GM12878 (cell line): Measurements from ENCODE around the gene PHACTR1. TPM values are rescaled to one million over a fixed set of nuclear protein-coding genes. Genes with fewer than 3 reads are reported as not detected.

Experiments
- ATAC-seq: fragments of 200-7000 bp; cut with Tn5 transposase; 3 replicates; pipeline ENCODE4 v1.9.1; 2020; ENCODE audit warnings: mild to moderate bottlenecking, moderate library complexity
- BruUV-seq: library from RNA; stranded (reverse); fragments of 400-500 nt; replicated peaks from 2 replicates; lab custom pipeline; 2021; lab: Mats Ljungman, UMichigan
- CTCF ChIA-PET: fragments of 300-600 bp; sonication (Branson Sonifier 250); formaldehyde crosslinking; extraction: SDS; loops from one replicate; lab custom pipeline; 2021; ENCODE audit warnings: inconsistent platforms; lab: Yijun Ruan, JAX
- POLR2A ChIA-PET: fragments of 350-600 bp; formaldehyde crosslinking; extraction: SDS; loops from one replicate; lab custom pipeline; 2021; ENCODE audit warnings: inconsistent platforms; lab: Charles Lee
- RAD21 ChIA-PET: fragments of 300-600 bp; sonication (Branson Sonifier 250); formaldehyde crosslinking; loops from one replicate; lab custom pipeline; 2023; ENCODE audit warnings: antibody characterized with exemption; ENCODE audit not compliant: unreplicated experiment; lab: Charles Lee
- SMC1A ChIA-PET: fragments of 300-600 bp; sonication (Branson Sonifier 250); formaldehyde crosslinking; loops from one replicate; lab custom pipeline; 2023; ENCODE audit not compliant: unreplicated experiment, uncharacterized antibody; lab: Charles Lee
- DNase-seq: peaks from one replicate; pipeline ENCODE4 v3.0.0-alpha.2; 2011; ENCODE audit warnings: low read depth, low spot score
- FAIRE-seq: peaks from 3 replicates; lab custom pipeline; 2011; peaks lifted over from hg19 to GRCh38; lab: Jason Lieb, UNC
- H2AFZ ChIP-seq: 2 replicates; pipeline ENCODE4 v1.6.0; 2011; ENCODE audit warnings: low read depth, low read length, control low read depth; ENCODE audit not compliant: control insufficient read depth
- H3K27ac ChIP-seq: 2 replicates; pipeline ENCODE4 v1.5.1; 2011; ENCODE audit warnings: control low read depth; ENCODE audit not compliant: control insufficient read depth, insufficient read depth
- H3K27me3 ChIP-seq, 2 experiments: replicated peaks in 1 of 2; 2 replicates each; pipeline versions ENCODE4 v1.6.0 to v1.6.1; 2011; ENCODE audit warnings: low read length in 1 of 2; ENCODE audit not compliant: control insufficient read depth in 2 of 2, insufficient read depth in 2 of 2
- H3K36me3 ChIP-seq, 2 experiments: 2 replicates each; pipeline ENCODE4 v1.5.1; 2011; ENCODE audit warnings: low read length in 1 of 2; ENCODE audit not compliant: control insufficient read depth in 2 of 2, insufficient read depth in 2 of 2
- H3K4me1 ChIP-seq: 2 replicates; pipeline ENCODE4 v1.6.1; 2011; ENCODE audit warnings: mild to moderate bottlenecking, low read length, moderate library complexity, mixed read lengths; ENCODE audit not compliant: control insufficient read depth, insufficient read depth
- H3K4me2 ChIP-seq: 2 replicates; pipeline ENCODE4 v1.6.0; 2011; ENCODE audit warnings: control low read depth; ENCODE audit not compliant: control insufficient read depth, insufficient read depth
- H3K4me3 ChIP-seq: fragments of 200-600 bp; sonication (generic); 2 replicates; pipeline ENCODE4 v1.5.1; 2016
- H3K79me2 ChIP-seq: 2 replicates; pipeline ENCODE4 v1.6.0; 2011; ENCODE audit warnings: low read length; ENCODE audit not compliant: control insufficient read depth, insufficient read depth
- H3K9ac ChIP-seq: 2 replicates; pipeline ENCODE4 v1.8.0; 2011; ENCODE audit warnings: low read length, control low read depth, mixed read lengths; ENCODE audit not compliant: control insufficient read depth, insufficient read depth
- H3K9me3 ChIP-seq: replicated peaks from 3 replicates; pipeline ENCODE4 v1.5.1; 2011; ENCODE audit warnings: mild to moderate bottlenecking, low read length; ENCODE audit not compliant: control insufficient read depth, insufficient read depth
- H4K20me1 ChIP-seq: 2 replicates; pipeline ENCODE4 v1.6.0; 2011; ENCODE audit not compliant: control insufficient read depth, insufficient read depth
- BMI1 ChIP-seq: fragments of 450-650 bp; IDR thresholded peaks from 2 replicates; pipeline ENCODE4 v1.6.1; 2016; ENCODE audit warnings: mild to moderate bottlenecking, moderate library complexity, borderline replicate concordance
- CBX3 ChIP-seq: fragments of 200-600 bp; sonication (generic); IDR thresholded peaks from 2 replicates; pipeline ENCODE4 v1.6.1; 2016; ENCODE audit warnings: low read depth, borderline replicate concordance
- CREM ChIP-seq: IDR thresholded peaks from 2 replicates; pipeline ENCODE4 v1.6.1; 2014; ENCODE audit warnings: antibody characterized with exemption, low read depth
- HCFC1 ChIP-seq: fragments of 150-350 bp; IDR thresholded peaks from 2 replicates; pipeline ENCODE4 v1.6.1; 2014; ENCODE audit warnings: low read length
- HDAC2 ChIP-seq: fragments of 200-600 bp; sonication (generic); IDR thresholded peaks from 2 replicates; pipeline ENCODE4 v1.6.1; 2017
- JUNB ChIP-seq: IDR thresholded peaks from 2 replicates; pipeline ENCODE4 v1.6.1; 2016; ENCODE audit warnings: antibody characterized with exemption, mild to moderate bottlenecking
- MYB ChIP-seq: fragments of 150-350 bp; IDR thresholded peaks from 2 replicates; pipeline ENCODE4 v1.6.1; 2014; ENCODE audit warnings: mild to moderate bottlenecking, low read depth, low read length, borderline replicate concordance
- NFIC ChIP-seq: IDR thresholded peaks from 2 replicates; pipeline ENCODE4 v1.6.1; 2012; ENCODE audit warnings: low read depth, mild to moderate bottlenecking, inconsistent platforms, low read length, moderate library complexity
- POLR2A ChIP-seq: IDR thresholded peaks from 2 replicates; pipeline ENCODE4 v1.6.1; 2011; ENCODE audit warnings: low read depth, mild to moderate bottlenecking, low read length
- RAD21 ChIP-seq: IDR thresholded peaks from 2 replicates; pipeline ENCODE4 v1.6.1; 2011; ENCODE audit warnings: mild to moderate bottlenecking, low read depth, low read length, moderate library complexity; ENCODE audit not compliant: insufficient read depth
- SMAD5 ChIP-seq: IDR thresholded peaks from 2 replicates; pipeline ENCODE4 v1.6.1; 2016; ENCODE audit warnings: antibody characterized with exemption, low read depth
- STAT1 ChIP-seq: fragments of 450-650 bp; conservative IDR thresholded peaks from 2 replicates; pipeline ENCODE4 v1.6.1; 2014; ENCODE audit warnings: antibody characterized with exemption, mild to moderate bottlenecking
- SUPT20H ChIP-seq: IDR thresholded peaks from 2 replicates; pipeline ENCODE4 v1.6.1; 2011; ENCODE audit warnings: low read depth, mild to moderate bottlenecking, low read length, moderate library complexity, borderline replicate concordance; ENCODE audit not compliant: control insufficient read depth
- TCF3 ChIP-seq: IDR thresholded peaks from 2 replicates; pipeline ENCODE4 v1.6.1; 2012; ENCODE audit warnings: low read depth, mild to moderate bottlenecking, low read length, borderline replicate concordance; ENCODE audit not compliant: insufficient read depth
- ZNF24 ChIP-seq: fragments of 450-650 bp; IDR thresholded peaks from 2 replicates; pipeline ENCODE4 v1.6.1; 2017; ENCODE audit warnings: antibody characterized with exemption, mild to moderate bottlenecking
- ZNF622 ChIP-seq: fragments of 450-650 bp; IDR thresholded peaks from 2 replicates; pipeline ENCODE4 v1.6.1; 2017; ENCODE audit warnings: mild to moderate bottlenecking, inconsistent platforms
- WGBS: methylation state at CpG from one replicate; pipeline ENCODE4 v1.1.6; 2016; ENCODE audit warnings: low lambda C conversion rate; ENCODE audit not compliant: insufficient replicate concordance, insufficient coverage; ENCODE audit errors: missing lambda C conversion rate; 5-methylcytosine and 5-hydroxymethylcytosine counted together
- in situ Hi-C: fragments of 300-500 bp; cut with MboI; formaldehyde crosslinking; loops from 9 replicates; pipeline ENCODE4 v1.14.3; 2018; ENCODE audit warnings: mixed read lengths
- intact Hi-C: fragments of 100-400 bp; cut with micrococcal nuclease; formaldehyde crosslinking; loops from one replicate; pipeline ENCODE4 v1.14.2; 2022; ENCODE audit not compliant: unreplicated experiment
- polyA plus RNA-seq, 11 experiments: library from polyadenylated mRNA; depleted of rRNA in 4 of 11; unstranded in 6 of 11; stranded (reverse) in 5 of 11; fragments of >200 nt; fragmentation: Nextera tagmentation in 4 of 11; fragmentation: Illumina TruSeq in 1 of 11; extraction: Ambion mirVana in 4 of 11; extraction: Trizol in 1 of 11; gene quantifications; 1 replicate in 1 of 11; 2 replicates in 10 of 11; pipeline versions ENCODE4 v1.2.1 to v1.2.3, GENCODE V29; 2011 to 2016; ENCODE audit warnings: inconsistent platforms in 2 of 11, missing spikeins in 2 of 11, low read depth in 1 of 11
- total RNA-seq, 4 experiments: library from RNA; depleted of rRNA in 3 of 4; stranded (reverse); fragments of >200 nt in 3 of 4; fragmentation: Illumina TruSeq in 1 of 4; extraction: Trizol in 1 of 4; gene quantifications; 2 replicates each; pipeline versions ENCODE4 v1.2.1 to v1.2.3, GENCODE V29; 2013 to 2021
- TF ChIP-seq, protein P1 (sequence below): fragments of 450-650 bp; formaldehyde crosslinking; IDR thresholded peaks from 2 replicates; pipeline ENCODE4 v1.4.0; 2022; ENCODE audit warnings: mild to moderate bottlenecking, moderate library complexity
- TF ChIP-seq, protein P2 (sequence below): IDR thresholded peaks from 2 replicates; pipeline ENCODE4 v1.6.1; 2012; ENCODE audit warnings: low read length, inconsistent platforms
- TF ChIP-seq, protein P3 (sequence below): IDR thresholded peaks from 2 replicates; pipeline ENCODE4 v1.6.1; 2011; ENCODE audit warnings: low read depth, low read length, improper control_type of control experiment, borderline replicate concordance

Gene PHACTR1
- total and polyA plus RNA-seq, 10 of the 15 experiments (the other 5 are each of a cell fraction or from before 2014, with no cell fraction given), result 34.2 to 94.6 (median 62.3) TPM

DNA sequence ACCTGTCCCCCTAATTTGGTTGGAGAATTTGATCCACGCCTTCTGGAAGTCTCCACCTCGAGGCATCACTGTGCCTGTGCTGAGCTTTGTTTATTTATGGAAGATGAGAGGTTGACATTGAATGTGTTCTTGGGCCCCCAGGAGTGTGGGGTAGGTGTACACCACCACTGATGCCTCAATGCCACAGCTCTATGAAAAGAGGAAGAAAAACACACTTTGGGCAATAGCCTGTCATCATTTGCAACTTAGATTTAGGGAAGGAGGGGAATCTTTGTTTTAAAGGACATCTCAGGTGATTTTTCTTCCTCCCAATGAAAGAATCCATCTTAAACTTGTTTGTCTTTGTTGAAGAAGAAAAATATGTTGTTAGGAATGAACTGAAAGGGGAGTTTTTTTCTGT lies 569.1 kb downstream of the PHACTR1 start:
- intact Hi-C loops (no loop called here), in situ Hi-C loops (no loop called here)
- DNase-seq (no peak), FAIRE-seq (no peak), ATAC-seq (no peak)
- ChIA-PET RAD21 (interaction anchor here (0.9 to 2.1 kb wide), 3 partner anchors 10 to 43 kb away, joined by 3 to 9 read pairs (median 6); partner anchors contain the start of gene TBC1D7), SMC1A (interaction anchor here (1.1 to 2.0 kb wide), 7 partner anchors 17 to 327 kb away, joined by 3 to 5 read pairs (median 4); no protein-coding TSS in a partner anchor), CTCF (interaction anchor here (0.9 to 2.4 kb wide), 8 partner anchors 9 to 90 kb away, joined by 3 to 7 read pairs (median 4); no protein-coding TSS in a partner anchor), POLR2A (interaction anchor here (0.6 to 2.5 kb wide), 3 partner anchors 11 to 50 kb away, joined by 3 to 9 read pairs (median 3); no protein-coding TSS in a partner anchor)
- Histone ChIP-seq H3K4me3 (no peak overlapping the region), H3K9ac (no peak overlapping the region), H4K20me1 (peaks cover 3% of the 10 kb centered on the region), H3K79me2 (peaks cover 1% of the 10 kb centered on the region), H3K4me1 (peaks cover 32% of the 10 kb centered on the region), H3K27ac (peak overlapping the region; percentile 39), H3K9me3 (peaks cover 14% of the 10 kb centered on the region; the same call in 2 of the 3 replicates), H2AFZ (no peak overlapping the region), H3K27me3 (no peaks in the 10 kb centered on the region), H3K4me2 (peak overlapping the region; percentile 30; the same call in 1 of the 2 replicates), H3K36me3 (peaks cover 42 to 61% of the 10 kb centered on the region in 2 experiments)
- WGBS, result 50% methylated on average over 2 of the region's 2 CpGs
- no TSS peak for BruUV-seq
- TF ChIP-seq HDAC2, result no peak
- TF ChIP-seq BMI1, result no peak
- TF ChIP-seq ZNF622, result no peak
- TF ChIP-seq, protein P1, sequence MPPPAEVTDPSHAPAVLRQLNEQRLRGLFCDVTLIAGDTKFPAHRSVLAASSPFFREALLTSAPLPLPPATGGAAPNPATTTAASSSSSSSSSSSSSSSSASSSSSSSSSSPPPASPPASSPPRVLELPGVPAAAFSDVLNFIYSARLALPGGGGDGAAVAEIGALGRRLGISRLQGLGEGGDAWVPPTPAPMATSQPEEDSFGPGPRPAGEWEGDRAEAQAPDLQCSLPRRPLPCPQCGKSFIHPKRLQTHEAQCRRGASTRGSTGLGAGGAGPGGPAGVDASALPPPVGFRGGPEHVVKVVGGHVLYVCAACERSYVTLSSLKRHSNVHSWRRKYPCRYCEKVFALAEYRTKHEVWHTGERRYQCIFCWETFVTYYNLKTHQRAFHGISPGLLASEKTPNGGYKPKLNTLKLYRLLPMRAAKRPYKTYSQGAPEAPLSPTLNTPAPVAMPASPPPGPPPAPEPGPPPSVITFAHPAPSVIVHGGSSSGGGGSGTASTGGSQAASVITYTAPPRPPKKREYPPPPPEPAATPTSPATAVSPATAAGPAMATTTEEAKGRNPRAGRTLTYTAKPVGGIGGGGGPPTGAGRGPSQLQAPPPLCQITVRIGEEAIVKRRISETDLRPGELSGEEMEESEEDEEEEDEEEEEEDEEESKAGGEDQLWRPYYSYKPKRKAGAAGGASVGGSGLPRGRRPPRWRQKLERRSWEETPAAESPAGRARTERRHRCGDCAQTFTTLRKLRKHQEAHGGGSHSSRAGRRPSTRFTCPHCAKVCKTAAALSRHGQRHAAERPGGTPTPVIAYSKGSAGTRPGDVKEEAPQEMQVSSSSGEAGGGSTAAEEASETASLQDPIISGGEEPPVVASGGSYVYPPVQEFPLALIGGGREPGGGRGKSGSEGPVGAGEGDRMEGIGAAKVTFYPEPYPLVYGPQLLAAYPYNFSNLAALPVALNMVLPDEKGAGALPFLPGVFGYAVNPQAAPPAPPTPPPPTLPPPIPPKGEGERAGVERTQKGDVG (CRISPR knock-in tag), result no peak
- no peak for TF ChIP-seq TCF3
- no peak for TF ChIP-seq MYB
- no peak for TF ChIP-seq SUPT20H
- TF ChIP-seq NFIC, result no peak
- no peak for TF ChIP-seq ZNF24
- no peak for TF ChIP-seq RAD21
- TF ChIP-seq CBX3, result no peak
- TF ChIP-seq JUNB, result no peak
- no peak for TF ChIP-seq POLR2A
- TF ChIP-seq, protein P2, sequence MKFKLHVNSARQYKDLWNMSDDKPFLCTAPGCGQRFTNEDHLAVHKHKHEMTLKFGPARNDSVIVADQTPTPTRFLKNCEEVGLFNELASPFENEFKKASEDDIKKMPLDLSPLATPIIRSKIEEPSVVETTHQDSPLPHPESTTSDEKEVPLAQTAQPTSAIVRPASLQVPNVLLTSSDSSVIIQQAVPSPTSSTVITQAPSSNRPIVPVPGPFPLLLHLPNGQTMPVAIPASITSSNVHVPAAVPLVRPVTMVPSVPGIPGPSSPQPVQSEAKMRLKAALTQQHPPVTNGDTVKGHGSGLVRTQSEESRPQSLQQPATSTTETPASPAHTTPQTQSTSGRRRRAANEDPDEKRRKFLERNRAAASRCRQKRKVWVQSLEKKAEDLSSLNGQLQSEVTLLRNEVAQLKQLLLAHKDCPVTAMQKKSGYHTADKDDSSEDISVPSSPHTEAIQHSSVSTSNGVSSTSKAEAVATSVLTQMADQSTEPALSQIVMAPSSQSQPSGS, result no peak
- TF ChIP-seq HCFC1, result no peak
- TF ChIP-seq CREM, result no peak
- TF ChIP-seq, protein P3, sequence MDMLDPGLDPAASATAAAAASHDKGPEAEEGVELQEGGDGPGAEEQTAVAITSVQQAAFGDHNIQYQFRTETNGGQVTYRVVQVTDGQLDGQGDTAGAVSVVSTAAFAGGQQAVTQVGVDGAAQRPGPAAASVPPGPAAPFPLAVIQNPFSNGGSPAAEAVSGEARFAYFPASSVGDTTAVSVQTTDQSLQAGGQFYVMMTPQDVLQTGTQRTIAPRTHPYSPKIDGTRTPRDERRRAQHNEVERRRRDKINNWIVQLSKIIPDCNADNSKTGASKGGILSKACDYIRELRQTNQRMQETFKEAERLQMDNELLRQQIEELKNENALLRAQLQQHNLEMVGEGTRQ, result no peak
- TF ChIP-seq STAT1, result no peak
- TF ChIP-seq SMAD5, result no peak
